ENCODE measurements around the gene ZNF598.
"Not testable (repeated sequence)": the region's sequence is repeated elsewhere in the genome, so short reads cannot be mapped to it uniquely, and the experiment has no call there.

The ZNF598 gene

DNA sequence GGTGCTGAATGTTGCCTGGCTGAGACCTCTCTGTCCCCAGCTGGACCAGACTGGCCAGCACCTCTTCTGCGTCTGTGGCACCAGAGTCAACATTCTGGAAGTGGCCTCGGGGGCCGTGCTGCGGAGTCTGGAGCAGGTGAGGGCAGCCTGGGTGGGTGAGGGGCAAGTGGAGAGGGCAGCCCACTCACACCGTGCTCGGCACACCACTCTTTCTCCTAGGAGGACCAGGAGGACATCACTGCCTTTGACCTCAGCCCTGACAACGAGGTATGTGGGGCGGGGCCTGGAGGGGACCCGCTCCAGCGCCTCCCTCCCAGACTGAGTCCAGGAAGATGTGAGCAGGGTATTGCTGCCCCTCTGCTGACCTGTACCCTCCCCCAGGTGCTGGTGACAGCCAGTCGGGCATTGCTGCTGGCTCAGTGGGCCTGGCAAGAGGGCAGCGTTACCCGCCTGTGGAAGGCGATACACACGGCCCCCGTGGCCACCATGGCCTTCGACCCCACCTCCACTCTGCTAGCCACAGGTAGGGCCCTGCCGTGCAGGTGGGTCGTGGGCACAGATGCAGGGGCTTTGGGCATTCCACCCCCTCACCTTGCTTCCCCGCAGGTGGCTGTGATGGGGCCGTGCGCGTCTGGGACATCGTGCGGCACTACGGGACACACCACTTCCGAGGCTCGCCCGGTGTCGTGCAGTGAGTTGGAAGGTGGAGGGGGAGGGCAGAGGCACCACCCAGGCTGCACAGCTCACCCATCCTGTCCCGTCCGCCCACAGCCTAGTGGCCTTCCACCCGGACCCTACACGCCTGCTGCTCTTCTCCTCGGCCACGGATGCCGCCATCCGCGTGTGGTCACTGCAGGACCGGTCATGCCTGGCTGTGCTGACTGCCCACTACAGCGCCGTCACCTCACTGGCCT, 35.2 kb downstream of the ZNF598 start:
- no peak for DNase-seq

DNA sequence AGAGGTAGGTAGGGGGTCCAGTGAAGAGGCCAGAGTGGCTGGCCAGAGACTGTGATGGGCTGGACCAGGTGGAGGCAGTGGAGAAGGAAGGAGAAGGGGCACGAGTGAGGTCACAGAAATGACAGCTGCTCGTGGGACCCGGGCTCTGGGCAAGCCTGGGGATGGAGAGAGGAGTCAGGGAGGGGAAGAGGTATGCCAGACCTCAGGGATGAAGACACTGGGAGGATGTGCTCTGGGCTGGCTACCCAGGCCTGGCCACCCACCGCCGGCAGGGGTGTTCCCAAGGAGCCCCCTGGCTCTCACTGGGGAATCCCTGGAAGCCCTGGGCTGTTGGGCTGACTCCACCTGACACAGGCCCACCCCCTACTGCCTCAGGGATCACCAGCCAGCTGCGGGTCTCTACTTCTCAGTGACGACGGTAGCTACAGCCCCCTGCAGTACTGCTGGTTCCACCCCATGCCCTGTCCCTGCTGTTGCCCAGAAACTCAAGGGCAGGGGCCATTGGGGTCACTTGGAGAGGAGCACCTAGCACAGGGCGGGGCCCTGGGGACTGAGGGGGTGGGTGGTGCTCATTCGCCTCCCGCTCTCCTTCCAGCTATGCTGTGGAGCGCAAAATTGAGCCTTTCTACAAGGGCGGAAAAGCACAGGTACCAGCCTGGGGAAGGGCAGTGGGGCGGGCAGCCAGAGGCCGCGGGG, 36.0 kb downstream of the ZNF598 start:
- DNase-seq = no peak

DNA sequence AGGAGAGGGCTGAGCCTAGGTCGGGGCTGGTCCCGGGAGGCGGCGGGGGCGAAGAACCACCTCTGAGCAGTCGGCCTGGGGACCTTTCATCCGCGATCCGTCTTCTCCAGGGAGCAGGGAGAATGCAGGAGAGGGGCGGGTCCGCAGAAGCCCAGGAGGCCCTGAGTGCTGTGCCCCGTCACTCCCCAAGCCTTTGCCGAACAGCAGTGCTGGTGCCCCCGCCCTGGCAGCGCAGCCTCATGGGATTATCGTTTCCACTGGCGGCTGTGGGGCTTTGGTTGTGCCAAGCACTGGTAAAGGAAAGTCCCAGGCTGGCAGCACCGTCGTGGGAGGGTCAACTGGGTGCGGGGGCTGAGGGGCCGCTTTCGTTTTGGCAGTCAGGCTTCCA, 37.1 kb downstream of the ZNF598 start:
- peak in 1 of 2 donors; percentile 33 for DNase-seq

DNA sequence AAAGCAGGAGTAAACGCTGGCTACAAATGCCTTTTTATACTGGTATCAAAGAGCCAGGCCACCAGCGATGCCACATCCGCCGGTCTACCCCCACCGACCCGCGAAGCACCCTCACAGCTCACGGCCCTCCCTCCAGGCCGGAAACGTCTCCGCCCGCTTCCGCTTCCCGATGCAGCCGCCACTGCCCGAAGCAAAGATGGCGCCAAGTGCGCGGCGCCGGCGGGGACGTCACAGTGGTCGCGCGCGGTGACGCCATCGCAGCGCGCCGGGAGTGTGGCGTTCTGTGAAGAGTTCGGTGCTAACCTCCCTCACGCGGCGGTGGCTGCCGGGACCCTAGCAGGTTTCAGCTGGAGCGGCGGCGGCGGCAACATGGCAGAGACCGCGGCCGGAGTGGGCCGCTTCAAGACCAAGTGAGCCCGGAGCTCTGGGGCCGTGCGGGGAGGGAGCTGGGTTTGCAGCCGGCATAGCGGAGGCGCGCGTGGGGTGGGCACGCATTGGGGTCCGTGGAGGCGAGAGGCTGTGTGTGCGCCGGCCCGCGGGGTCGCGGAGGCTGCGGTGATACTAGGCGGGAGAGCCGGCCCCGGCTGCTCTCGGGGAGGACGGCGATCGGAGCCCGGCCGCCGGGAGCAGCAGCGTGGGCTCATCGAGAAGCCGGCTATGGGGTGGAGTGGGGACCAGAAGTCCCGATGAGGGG, 37.7 kb downstream of the ZNF598 start, which contains the start of gene TBL3:
TBL3 (plus strand) TSS at position 258 of the 694 bp plus-strand sequence; CDS start at position 370, 112 bp downstream.
- peak; percentile 96 for DNase-seq

DNA sequence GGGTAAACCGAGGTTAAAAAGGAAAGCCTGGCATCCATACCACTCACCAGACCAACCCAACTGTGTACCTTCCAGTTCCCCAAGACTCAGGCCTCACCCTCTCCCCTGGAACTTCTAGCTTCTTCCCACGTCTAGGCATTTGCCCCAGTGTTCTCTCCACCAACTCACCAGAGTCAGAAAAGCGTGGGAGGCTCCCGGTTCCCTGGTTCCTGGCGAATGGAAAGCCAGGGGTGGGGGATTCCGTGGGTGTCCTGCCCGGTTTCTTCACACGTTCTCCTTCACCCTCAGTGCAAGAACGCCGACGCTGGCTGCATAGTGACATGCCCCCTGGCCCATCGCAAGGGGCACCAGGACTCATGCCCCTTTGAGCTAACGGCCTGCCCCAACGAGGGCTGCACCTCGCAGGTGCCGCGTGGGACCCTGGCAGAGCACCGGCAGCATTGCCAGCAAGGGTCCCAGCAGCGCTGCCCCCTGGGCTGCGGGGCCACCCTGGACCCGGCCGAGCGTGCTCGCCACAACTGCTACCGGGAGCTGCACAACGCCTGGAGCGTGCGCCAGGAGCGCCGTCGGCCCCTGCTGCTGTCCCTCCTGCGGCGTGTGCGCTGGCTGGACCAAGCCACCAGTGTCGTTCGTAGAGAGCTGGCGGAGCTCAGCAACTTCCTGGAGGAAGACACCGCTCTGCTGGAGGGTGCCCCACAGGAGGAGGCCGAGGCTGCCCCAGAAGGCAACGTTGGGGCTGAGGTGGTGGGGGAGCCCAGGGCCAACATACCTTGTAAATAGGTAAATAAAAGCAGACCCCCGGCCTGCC, 41.3 kb downstream of the ZNF598 start:
- no peak for DNase-seq

DNA sequence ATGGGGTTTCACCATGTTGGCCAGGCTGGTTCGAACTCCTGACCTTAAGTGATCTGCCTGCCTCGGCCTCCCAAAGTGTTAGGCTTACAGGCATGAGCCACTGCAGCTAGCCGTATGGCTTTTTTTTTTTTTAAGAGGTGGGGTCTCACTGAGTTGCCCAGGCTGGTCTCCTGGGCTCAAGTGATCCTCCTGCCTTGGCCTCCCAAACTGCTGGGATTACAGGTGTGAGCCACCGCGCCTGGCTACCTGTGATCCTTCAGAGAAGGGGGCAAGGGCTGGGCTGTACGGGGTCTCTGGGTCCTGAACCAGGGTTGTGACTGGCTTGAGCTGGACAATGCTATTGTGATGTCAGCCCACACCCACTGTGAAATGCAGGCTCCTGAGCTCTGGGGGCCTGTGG, 43.2 kb downstream of the ZNF598 start, which contains the start of gene RNF151:
RNF151 (plus strand) TSS at position 397 of the 400 bp plus-strand sequence. CDS start 26 bp downstream, outside the sequence.
- no peak for DNase-seq

DNA sequence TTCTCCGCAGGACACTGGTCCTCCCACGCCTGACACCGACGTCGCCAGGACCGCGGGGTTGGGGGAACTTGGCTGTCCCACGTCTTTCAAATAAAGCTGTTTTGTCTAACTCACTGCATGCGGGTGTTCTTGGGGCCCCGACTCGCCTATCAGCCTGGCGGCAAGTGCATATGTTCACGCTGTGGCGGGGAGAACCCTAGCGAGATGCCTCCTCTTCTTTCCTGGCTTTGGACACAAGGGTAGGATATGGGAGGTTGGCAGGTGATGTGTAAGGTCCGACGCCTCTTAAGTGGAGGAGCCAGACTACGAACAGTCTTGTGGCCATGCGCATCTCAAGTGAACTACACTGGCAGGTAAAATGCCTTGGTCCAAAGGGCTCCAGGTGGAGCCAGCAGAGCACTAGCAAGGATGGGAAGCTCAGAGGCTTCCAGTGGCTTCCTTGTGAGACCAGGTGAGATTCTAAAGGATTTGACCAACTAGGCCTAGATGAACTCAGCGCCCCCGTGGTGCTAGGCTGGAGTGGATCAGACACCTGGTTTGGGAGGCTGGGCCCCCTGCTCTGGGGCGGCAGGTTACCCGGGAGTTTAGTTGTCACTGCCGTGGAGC, 44.1 kb downstream of the ZNF598 start:
- DNase-seq = peak in 1 of 2 donors; percentile 36

DNA sequence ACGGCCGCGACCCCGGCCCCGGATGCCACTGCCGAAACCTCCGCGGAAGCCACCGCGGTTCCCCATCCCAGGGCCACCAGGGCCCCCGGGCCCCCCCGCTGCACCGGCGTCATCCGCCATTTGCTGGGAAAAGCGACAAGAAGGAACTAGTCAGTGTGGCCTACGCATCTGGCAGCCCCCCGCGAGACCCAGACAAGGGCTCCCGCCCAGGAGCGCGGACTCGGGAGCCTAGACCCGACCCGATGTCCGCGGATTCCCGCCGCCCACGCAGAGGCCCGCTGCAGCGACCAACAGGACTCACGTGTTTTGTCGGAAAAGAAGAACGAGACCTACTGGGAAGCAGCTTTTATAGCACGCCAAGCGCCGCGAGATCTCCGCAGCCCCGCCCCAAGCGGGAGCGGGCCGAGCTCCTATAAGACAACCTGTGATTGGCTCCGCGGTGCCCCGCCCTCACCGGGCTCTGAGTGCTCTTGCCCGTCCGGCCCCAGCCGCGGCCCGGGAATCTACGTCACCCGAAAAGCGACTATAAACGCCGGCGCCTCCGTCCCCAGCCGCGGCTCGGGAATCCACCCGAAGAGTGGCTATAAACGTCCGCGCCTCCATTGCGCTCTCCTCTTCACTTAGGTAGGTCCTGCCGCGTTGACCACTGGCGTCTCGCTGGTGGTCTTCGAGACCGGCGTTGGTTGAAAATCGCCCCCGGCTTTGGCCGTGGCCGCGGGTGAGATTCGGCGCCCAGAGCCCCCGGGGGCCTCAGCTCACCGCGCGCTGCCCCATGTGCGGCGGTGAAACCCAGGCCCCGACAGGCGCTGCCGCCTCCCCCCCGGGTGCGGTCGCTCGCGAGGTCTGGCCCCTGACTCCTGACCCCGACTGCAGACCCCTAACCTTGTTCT, 44.9 kb downstream of the ZNF598 start, which contains the start of gene RPS2:
RPS2 (minus strand) TSS at position 321 of the 890 bp plus-strand sequence; CDS start at position 120, 201 bp downstream.
- peak; percentile 98 to 99 for DNase-seq

DNA sequence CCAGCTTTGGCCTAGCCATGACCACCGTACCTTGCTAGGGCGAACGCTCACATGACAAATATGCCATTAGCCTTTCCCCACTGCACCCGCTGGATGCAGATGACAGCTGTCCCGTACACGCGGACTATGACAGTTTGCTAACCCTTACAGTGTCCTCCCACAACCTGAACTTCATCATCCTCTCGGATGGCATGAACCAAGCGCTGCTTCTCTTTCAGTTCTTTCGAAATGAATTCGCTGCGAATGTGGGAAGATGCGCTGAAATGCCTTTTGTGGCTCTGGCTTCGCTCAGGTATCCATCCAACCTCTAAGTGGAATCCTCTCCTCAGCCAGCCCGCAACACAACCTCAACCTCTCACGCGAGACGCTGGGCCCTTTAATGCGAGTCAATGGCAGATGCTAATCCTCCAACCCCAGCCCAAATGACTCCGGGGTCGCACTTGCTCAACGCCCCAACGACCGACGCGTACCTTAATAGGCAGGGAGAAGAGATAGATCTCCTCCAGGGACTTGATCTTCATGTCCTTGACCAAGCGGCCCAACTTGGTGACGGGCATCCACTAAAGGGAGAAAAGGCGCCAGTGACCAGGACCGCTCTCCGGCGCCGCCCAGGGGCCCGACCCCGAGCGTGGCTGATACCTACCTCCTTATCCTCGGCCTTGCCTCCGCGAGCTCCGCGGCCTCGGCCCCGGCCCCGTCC, 45.7 kb downstream of the ZNF598 start:
- peak; percentile 56 to 62 for DNase-seq

DNA sequence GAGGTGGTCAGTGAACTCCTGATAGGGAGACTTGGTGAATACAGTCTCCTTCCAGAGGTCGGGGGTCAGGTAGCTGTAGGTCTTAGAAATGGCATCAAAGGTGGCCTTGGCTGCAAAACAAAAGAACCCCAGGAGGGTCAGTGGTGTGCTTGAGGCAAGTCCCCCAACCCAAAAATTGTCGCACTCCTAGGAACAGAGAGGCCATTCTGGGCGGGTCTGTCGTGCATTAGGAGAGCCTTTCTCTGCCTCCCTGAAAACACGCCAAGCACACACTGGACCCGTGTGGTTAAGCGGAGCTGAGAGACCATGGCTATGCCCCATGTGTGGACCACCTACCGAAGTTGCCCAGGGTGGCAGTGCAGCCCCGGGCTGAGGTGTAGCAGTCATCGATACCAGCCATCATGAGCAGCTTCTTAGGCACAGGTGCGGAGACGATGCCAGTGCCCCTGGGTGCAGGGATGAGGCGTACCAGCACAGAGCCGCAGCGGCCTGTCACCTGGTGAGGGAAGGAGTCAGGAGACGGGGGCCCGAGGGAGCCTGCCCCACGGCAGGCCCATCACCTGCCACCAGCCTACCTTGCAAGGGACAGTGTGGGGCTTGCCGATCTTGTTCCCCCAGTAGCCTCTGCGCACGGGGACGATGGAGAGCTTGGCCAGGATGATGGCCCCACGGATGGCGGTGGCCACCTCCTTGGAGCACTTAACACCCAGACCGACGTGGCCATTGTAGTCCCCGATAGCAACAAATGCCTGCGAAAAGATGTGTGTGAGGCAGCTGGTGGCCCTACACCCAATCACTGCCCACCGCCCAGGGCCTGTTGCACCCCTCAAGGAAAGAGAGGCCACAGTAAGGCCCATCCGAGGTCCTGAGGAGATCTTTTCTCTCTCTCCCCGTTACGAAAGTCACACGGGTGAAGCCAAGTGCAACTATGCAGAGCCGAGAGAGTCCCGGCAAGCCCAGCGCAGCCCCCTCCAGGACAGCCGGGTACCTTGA, 47.2 kb downstream of the ZNF598 start:
- DNase-seq = peak in 1 of 2 donors; percentile 36

DNA sequence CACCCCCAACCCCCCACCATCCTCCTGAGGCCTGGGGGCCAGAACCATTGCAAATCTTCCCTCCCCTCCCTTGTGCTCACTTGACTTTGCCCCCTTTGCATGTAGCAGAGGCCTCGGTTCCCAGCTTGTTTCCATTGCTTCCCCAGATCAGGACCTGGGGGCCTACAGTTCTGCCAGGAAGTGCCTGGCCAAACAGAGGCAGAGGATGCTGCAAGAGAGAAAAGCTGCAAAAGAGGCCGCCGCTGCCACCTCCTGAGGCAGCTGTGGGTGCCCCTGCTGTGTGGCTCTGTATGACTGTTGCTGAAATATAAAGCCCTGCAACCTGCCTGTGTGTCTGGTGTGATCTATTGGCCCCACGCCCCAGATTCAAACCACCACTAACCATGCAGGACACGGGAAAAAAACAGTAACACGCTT, 48.0 kb downstream of the ZNF598 start:
- DNase-seq = peak; percentile 44 to 47

DNA sequence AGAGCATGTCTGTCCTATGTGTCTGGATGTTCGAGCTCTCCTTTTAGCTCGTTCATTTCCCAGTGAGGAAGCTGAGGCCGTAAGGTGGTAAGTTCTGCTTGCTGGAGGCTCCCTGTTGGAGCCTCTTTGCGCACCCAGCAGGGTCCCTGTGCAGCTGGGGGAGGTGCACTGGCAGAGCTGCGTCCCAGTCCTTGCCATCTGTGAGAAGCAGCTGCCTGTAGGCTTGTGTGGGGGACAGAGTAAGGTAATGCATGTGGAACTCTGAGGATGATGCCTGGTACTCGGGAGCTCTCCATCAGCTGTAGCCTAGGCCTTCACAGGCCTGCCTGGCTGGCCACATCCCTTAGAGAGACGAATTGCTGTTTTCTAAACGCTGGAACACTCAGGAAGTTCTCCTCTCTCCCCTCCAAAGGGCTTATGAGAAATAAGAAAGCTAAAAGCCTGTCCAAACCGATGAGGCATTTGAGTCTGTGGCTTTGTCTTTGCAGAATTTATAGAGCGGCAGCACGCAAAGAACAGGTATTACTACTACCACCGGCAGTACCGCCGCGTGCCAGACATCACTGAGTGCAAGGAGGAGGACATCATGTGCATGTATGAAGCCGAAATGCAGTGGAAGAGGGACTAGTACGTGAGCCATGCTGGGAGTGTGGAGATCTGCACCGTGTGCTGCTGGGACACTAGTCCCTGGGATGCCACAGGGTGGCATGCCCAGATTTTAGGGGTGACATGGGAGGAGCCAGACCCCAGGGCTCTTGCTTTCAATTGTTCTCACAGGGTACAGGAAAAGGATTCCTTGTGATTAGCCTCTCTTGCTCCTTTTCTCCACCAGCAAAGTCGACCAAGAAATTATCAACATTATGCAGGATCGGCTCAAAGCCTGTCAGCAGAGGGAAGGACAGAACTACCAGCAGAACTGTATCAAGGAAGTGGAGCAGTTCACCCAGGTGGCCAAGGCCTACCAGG, 48.7 kb downstream of the ZNF598 start:
- peak; percentile 67 to 70 for DNase-seq

DNA sequence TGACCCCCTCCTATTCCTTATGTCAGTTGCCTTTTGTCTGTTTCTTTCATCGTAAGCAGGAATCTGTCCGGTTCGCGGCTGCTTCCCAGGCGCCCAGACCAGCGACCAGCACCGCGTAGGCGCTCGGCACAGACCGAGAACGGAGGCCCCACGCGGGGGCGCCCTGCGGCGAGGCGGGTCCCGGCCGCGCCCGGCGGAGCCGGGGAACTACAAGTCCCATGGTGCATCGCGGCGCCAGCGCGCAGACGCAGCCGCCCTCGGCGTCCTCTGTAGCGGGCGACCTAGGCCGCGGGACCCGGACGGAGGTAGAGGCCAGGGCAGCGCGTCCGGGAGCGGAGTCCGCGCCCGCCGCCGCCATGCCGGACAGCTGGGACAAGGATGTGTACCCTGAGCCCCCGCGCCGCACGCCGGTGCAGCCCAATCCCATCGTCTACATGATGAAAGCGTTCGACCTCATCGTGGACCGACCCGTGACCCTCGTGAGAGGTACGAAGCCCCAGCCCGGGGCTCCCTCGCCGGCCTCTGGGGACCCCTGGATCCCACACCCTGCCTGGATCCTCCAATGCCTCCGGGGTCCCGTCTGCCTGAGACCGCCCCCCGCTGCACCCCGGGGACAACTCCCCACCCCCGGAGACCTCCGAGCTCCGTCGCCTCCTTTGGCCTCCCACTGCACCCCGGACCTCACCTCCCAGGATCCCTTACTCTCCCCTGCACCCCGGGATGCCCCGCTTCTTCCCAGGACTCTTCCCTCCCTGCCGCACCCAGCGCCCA, 50.2 kb downstream of the ZNF598 start, which contains the start of gene NDUFB10:
NDUFB10 (plus strand) TSS at position 270 of the 771 bp plus-strand sequence; CDS start at position 357, 87 bp downstream.
- DNase-seq = peak; percentile 93 to 97

DNA sequence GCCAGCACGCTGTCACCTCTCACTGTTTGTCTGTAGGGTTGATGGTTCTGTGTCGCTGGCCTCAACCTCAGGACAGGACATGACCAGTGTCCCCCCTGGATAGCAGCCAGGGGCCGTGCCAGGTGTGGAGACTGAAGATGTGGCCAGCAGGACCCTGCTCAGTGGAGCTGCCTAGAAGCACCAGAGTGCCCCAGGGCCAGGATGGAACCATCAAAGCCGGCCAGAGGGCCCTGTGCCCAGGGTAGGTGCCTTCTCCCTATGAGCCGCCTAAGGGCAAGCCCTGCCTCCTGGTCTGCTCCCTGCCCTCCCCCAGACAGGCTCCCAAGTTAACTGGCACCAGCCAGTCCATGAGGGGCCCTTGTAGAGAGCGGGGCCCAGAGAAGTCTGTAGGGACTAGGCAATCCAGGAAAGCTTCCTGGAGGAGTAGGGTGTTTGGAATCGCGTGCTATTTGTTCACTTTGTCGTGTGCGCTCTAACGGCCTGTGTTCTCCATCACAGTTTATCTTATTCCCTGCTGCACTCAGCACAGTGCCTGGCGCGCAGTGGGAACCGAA, 50.8 kb downstream of the ZNF598 start:
- no peak for DNase-seq

DNA sequence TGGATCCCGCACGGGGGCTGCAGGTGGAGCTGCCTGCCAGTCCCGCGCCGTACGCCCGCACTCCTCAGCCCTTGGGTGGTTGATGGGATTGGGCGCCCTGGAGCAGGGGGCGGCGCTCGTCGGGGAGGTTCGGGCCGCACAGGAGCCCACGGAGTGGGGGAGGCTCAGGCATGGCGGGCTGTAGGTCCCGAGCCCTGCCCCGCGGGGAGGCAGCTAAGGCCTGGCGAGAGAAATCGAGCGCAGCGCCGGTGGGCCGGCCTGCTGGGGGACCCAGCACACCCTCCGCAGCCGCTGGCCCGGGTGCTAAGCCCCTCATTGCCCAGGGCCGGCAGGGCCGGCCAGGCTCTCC, 51.5 kb downstream of the ZNF598 start:
- DNase-seq = not testable (repeated sequence)

Data from stimulated activated CD4-positive, alpha-beta T cell treated with anti-CD3 and anti-CD28 coated beads, Interleukin-2, amount 100 ng/mL, for 24 hours (primary cell).